A549 (cell line): Measurements from ENCODE around the gene TNIP2. TPM values are rescaled to one million over a fixed set of nuclear protein-coding genes. Genes with fewer than 3 reads are reported as not detected.

Experiments used
- ATAC-seq, 2 experiments: fragments of 200-7000 bp in 1 of 2; fragments of >200 bp in 1 of 2; cut with Nextera tagmentation in 1 of 2; cut with Tn5 transposase in 1 of 2; 3 replicates each; pipeline versions ENCODE4 v1.8.0 to v1.9.1; 2018 to 2020; ENCODE audit warnings: mild to moderate bottlenecking in 1 of 2, moderate library complexity in 1 of 2
- CTCF ChIA-PET: fragments of 300-600 bp; sonication (Branson Sonifier 250); formaldehyde crosslinking; extraction: SDS; loops from one replicate; lab custom pipeline; 2021; ENCODE audit warnings: antibody characterized with exemption, inconsistent platforms; lab: Yijun Ruan, JAX
- POLR2A ChIA-PET: fragments of 350-600 bp; formaldehyde crosslinking; extraction: SDS; loops from one replicate; lab custom pipeline; 2021; ENCODE audit warnings: antibody characterized with exemption, inconsistent platforms; lab: Yijun Ruan, JAX
- DNase-seq, 2 experiments: peaks; one replicate each; pipeline versions ENCODE4 v3.0.0 to v3.0.0-alpha.2; 2011 to 2016; ENCODE audit warnings: low read depth in 1 of 2, low spot score in 1 of 2
- FAIRE-seq: peaks from 2 replicates; lab custom pipeline; 2011; peaks lifted over from hg19 to GRCh38; lab: Jason Lieb, UNC
- H3K27ac ChIP-seq, 2 experiments: fragments of >200 bp; sonication (Bioruptor Twin); formaldehyde crosslinking; 3 replicates each; pipeline ENCODE4 v1.5.1; 2016 to 2017
- H3K4me1 ChIP-seq: fragments of >200 bp; sonication (Bioruptor Twin); formaldehyde crosslinking; 3 replicates; pipeline ENCODE4 v1.6.1; 2016
- H3K4me2 ChIP-seq: fragments of >200 bp; sonication (Bioruptor Twin); formaldehyde crosslinking; 3 replicates; pipeline ENCODE4 v1.6.1; 2016
- H3K4me3 ChIP-seq: fragments of >200 bp; sonication (Bioruptor Twin); formaldehyde crosslinking; 3 replicates; pipeline ENCODE4 v1.5.1; 2016
- H3K9me3 ChIP-seq: fragments of >200 bp; sonication (Bioruptor Twin); formaldehyde crosslinking; 3 replicates; pipeline ENCODE4 v1.6.1; 2016
- BCL3 ChIP-seq: fragments of >200 bp; sonication (Bioruptor Twin); formaldehyde crosslinking; IDR thresholded peaks from 3 replicates; pipeline ENCODE4 v1.6.1; 2016
- CBX2 ChIP-seq: fragments of 200-600 bp; sonication (generic); IDR thresholded peaks from 2 replicates; pipeline ENCODE4 v1.6.1; 2016; ENCODE audit warnings: low read depth, mild to moderate bottlenecking, borderline replicate concordance
- CBX8 ChIP-seq: fragments of 200-600 bp; sonication (generic); IDR thresholded peaks from 2 replicates; pipeline ENCODE4 v1.6.1; 2016
- CEBPB ChIP-seq, 2 experiments: fragments of >200 bp in 1 of 2; sonication (Bioruptor Twin) in 1 of 2; formaldehyde crosslinking in 1 of 2; IDR thresholded peaks; 2 replicates each; pipeline ENCODE4 v1.6.1; 2012 to 2016
- CHD4 ChIP-seq: fragments of 200-600 bp; sonication (generic); IDR thresholded peaks from 2 replicates; pipeline ENCODE4 v1.6.1; 2016; ENCODE audit warnings: antibody characterized with exemption, mild to moderate bottlenecking, borderline replicate concordance
- EHF ChIP-seq: fragments of 250-450 bp; sonication (Bioruptor Pico); IDR thresholded peaks from 2 replicates; pipeline ENCODE4 v1.5.0; 2020; ENCODE audit warnings: mild to moderate bottlenecking
- EHMT2 ChIP-seq: fragments of 200-600 bp; sonication (generic); IDR thresholded peaks from 2 replicates; pipeline ENCODE4 v1.6.1; 2016; ENCODE audit warnings: antibody characterized with exemption, low read depth, mild to moderate bottlenecking, moderate library complexity
- GATA3 ChIP-seq: IDR thresholded peaks from 2 replicates; pipeline ENCODE4 v1.6.1; 2012; ENCODE audit warnings: borderline replicate concordance
- KDM5A ChIP-seq: fragments of 200-600 bp; sonication (generic); IDR thresholded peaks from 2 replicates; pipeline ENCODE4 v1.6.1; 2016; ENCODE audit warnings: antibody characterized with exemption, mild to moderate bottlenecking
- MAFK ChIP-seq: fragments of 450-650 bp; IDR thresholded peaks from 2 replicates; pipeline ENCODE4 v1.6.1; 2014; ENCODE audit not compliant: partially characterized antibody
- MAZ ChIP-seq: fragments of 150-350 bp; IDR thresholded peaks from 2 replicates; pipeline ENCODE4 v1.6.1; 2014; ENCODE audit warnings: antibody characterized with exemption, low read depth, low read length, borderline replicate concordance
- NR3C1 ChIP-seq: fragments of >200 bp; sonication (Bioruptor Twin); formaldehyde crosslinking; IDR thresholded peaks from 3 replicates; pipeline ENCODE4 v1.6.1; 2017
- POLR2AphosphoS2 ChIP-seq: conservative IDR thresholded peaks from 2 replicates; pipeline ENCODE4 v1.6.1; 2012; ENCODE audit warnings: low read length, improper control_type of control experiment, inconsistent platforms
- RAD21 ChIP-seq, 2 experiments: fragments of >200 bp in 1 of 2; sonication (Bioruptor Twin) in 1 of 2; formaldehyde crosslinking in 1 of 2; IDR thresholded peaks in 1 of 2; conservative IDR thresholded peaks in 1 of 2; 2 replicates in 1 of 2; 3 replicates in 1 of 2; pipeline ENCODE4 v1.6.1; 2012 to 2018; ENCODE audit warnings: inconsistent platforms in 1 of 2
- RARB ChIP-seq: fragments of 250-450 bp; sonication (Bioruptor Pico); IDR thresholded peaks from 2 replicates; pipeline ENCODE4 v1.8.0; 2021; ENCODE audit warnings: mild to moderate bottlenecking, moderate library complexity
- RCOR1 ChIP-seq: fragments of 150-350 bp; IDR thresholded peaks from 2 replicates; pipeline ENCODE4 v1.6.1; 2014; ENCODE audit warnings: antibody characterized with exemption, low read length, low read depth
- RFX5 ChIP-seq: fragments of 450-650 bp; IDR thresholded peaks from 2 replicates; pipeline ENCODE4 v1.7.1; 2014; ENCODE audit warnings: antibody characterized with exemption, mild to moderate bottlenecking, moderate library complexity
- RNF2 ChIP-seq: fragments of 200-600 bp; sonication (generic); IDR thresholded peaks from 2 replicates; pipeline ENCODE4 v1.6.1; 2016; ENCODE audit warnings: low read depth, mild to moderate bottlenecking, antibody characterized with exemption, moderate library complexity, borderline replicate concordance
- TP53 ChIP-seq: fragments of 250-450 bp; sonication (Bioruptor Pico); IDR thresholded peaks from 2 replicates; pipeline ENCODE4 v1.5.0; 2021; ENCODE audit warnings: mild to moderate bottlenecking, moderate library complexity
- ZC3H11A ChIP-seq: fragments of 450-650 bp; IDR thresholded peaks from 2 replicates; pipeline ENCODE4 v1.6.1; 2014; ENCODE audit warnings: antibody characterized with exemption, mild to moderate bottlenecking
- ZFP36 ChIP-seq: fragments of 450-650 bp; IDR thresholded peaks from 2 replicates; pipeline ENCODE4 v1.6.1; 2014; ENCODE audit warnings: borderline replicate concordance; ENCODE audit not compliant: partially characterized antibody
- ZNF302 ChIP-seq: fragments of 250-450 bp; sonication (Bioruptor Pico); IDR thresholded peaks from 2 replicates; pipeline ENCODE4 v1.9.0; 2021; ENCODE audit warnings: inconsistent platforms, mild to moderate bottlenecking, moderate library complexity
- ZSCAN20 ChIP-seq: fragments of 250-450 bp; sonication (Bioruptor Pico); IDR thresholded peaks from 2 replicates; pipeline ENCODE4 v1.8.0; 2022; ENCODE audit warnings: mild to moderate bottlenecking, moderate library complexity
- WGBS: methylation state at CpG from one replicate; pipeline ENCODE4 v1.1.6; 2017; ENCODE audit errors: missing lambda C conversion rate; 5-methylcytosine and 5-hydroxymethylcytosine counted together
- polyA plus RNA-seq, 4 experiments: library from polyadenylated mRNA; depleted of rRNA in 3 of 4; stranded (reverse); fragments of >200 nt; fragmentation: RNase III in 1 of 4; extraction: RNeasy Plus Mini Kit Qiagen cat#74134 plus additional on column Dnase treatment in 1 of 4; gene quantifications; 2 replicates in 3 of 4; 3 replicates in 1 of 4; pipeline ENCODE4 v1.2.3, GENCODE V29; 2011 to 2017
- TF ChIP-seq, protein P1 (sequence below): fragments of 150-350 bp; IDR thresholded peaks from 2 replicates; pipeline ENCODE4 v1.6.1; 2014; ENCODE audit warnings: low read depth, mild to moderate bottlenecking, low read length
- TF ChIP-seq, protein P2 (sequence below): IDR thresholded peaks from 2 replicates; pipeline ENCODE4 v1.6.1; 2012
- TF ChIP-seq, protein P3 (sequence below): fragments of 450-650 bp; IDR thresholded peaks from 2 replicates; pipeline ENCODE4 v1.6.1; 2014; ENCODE audit warnings: antibody characterized with exemption

TNIP2 gene
- polyA plus RNA-seq, 2 of the 4 experiments (the other 2 are of a cell fraction) = 20.0 to 27.9 TPM

- WGBS = 84% methylated on average over 5 of the region's 5 CpGs
- CTCF ChIA-PET = no interaction called here
Observed at GRCh38 chr4:2745516-2745915, 10.6 kb downstream of the TNIP2 start.

DNA sequence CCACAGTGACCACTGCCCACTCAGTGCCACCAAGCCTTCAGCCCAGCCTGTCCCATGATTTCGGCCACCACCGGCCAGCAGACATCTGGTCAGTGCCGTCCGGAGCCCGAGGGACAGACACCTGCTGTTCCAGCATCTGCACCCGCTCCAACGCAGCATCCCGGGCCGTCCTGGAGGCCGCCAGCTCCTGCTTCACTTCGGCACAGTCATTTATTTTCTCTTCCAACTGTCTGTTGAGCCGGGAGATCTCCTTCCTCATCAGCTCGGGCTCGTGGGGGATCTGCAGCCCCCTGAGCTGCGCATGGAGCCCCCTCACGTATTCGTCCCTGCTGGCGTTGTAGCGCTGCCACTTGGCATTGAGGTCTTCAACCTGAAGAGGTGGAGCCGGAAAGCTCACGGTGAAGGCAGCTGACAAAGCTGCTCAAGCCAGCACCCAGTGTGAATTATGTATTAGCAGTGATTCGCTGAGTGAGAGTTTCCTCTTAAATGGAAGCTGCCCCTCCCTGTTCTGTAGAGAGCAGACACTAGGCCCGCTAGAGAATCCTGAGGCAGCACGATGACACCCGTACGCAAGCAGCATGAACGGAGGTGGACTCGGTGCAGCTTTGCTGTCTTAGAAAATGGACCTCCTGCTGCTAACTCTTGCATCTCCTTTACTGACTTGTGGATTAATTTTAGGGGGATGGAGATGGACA lies 11.4 kb downstream of the TNIP2 start:
- no peak overlapping the region for H3K4me2 ChIP-seq
- ChIA-PET CTCF (no interaction called here), POLR2A (no interaction called here)
- 96% methylated on average over 18 of the region's 28 CpGs for WGBS
- H3K27ac ChIP-seq = no peak overlapping the region
- FAIRE-seq (no peak), ATAC-seq (no peak), DNase-seq (no peak)
- H3K9me3 ChIP-seq = no peaks in the 10 kb centered on the region
- H3K4me1 ChIP-seq = peaks cover 20% of the 10 kb centered on the region
- no peak overlapping the region for H3K4me3 ChIP-seq
- TF ChIP-seq CBX2 (no peak), EHMT2 (no peak), RCOR1 (no peak), RARB (CRISPR knock-in tag) (no peak), MAZ (no peak), EHF (CRISPR knock-in tag) (no peak), ZC3H11A (no peak), MAFK (no peak), NR3C1 (no peak), ZNF302 (CRISPR knock-in tag) (no peak), RAD21 (conservative IDR thresholded peaks at IDR 0.05 in 1 of 2, IDR thresholded peaks at IDR 0.05 in 1 of 2) (no peak)

More at GRCh38 chr4:2745516-2745915, 10.6 kb downstream of the TNIP2 start:
- Histone ChIP-seq H3K9me3 (no peaks in the 10 kb centered on the region), H3K27ac (peak overlapping the region in 1 of 2 experiments; percentile 57; a peak in 3 of 6 replicates), H3K4me2 (no peak overlapping the region), H3K4me3 (no peak overlapping the region), H3K4me1 (peaks cover 20% of the 10 kb centered on the region)
- DNase-seq (no peak), ATAC-seq (no peak), FAIRE-seq (no peak)
- TF ChIP-seq ZSCAN20 (CRISPR knock-in tag) (no peak), CBX8 (no peak), CHD4 (no peak), CEBPB (IDR thresholded peaks at IDR 0.05) (no peak), EHF (CRISPR knock-in tag) (no peak), RNF2 (no peak), ZFP36 (no peak), KDM5A (no peak), BCL3 (no peak), MAFK (no peak), RFX5 (no peak), TP53 (CRISPR knock-in tag) (no peak), GATA3 (no peak), RCOR1 (no peak), NR3C1 (no peak), RAD21 (conservative IDR thresholded peaks at IDR 0.05 in 1 of 2, IDR thresholded peaks at IDR 0.05 in 1 of 2) (no peak), POLR2AphosphoS2 (no peak)
- TF ChIP-seq, protein P1, sequence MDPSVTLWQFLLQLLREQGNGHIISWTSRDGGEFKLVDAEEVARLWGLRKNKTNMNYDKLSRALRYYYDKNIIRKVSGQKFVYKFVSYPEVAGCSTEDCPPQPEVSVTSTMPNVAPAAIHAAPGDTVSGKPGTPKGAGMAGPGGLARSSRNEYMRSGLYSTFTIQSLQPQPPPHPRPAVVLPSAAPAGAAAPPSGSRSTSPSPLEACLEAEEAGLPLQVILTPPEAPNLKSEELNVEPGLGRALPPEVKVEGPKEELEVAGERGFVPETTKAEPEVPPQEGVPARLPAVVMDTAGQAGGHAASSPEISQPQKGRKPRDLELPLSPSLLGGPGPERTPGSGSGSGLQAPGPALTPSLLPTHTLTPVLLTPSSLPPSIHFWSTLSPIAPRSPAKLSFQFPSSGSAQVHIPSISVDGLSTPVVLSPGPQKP = no peak
- TF ChIP-seq, protein P2, sequence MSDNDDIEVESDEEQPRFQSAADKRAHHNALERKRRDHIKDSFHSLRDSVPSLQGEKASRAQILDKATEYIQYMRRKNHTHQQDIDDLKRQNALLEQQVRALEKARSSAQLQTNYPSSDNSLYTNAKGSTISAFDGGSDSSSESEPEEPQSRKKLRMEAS = no peak
- TF ChIP-seq, protein P3, sequence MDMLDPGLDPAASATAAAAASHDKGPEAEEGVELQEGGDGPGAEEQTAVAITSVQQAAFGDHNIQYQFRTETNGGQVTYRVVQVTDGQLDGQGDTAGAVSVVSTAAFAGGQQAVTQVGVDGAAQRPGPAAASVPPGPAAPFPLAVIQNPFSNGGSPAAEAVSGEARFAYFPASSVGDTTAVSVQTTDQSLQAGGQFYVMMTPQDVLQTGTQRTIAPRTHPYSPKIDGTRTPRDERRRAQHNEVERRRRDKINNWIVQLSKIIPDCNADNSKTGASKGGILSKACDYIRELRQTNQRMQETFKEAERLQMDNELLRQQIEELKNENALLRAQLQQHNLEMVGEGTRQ = no peak
- POLR2A ChIA-PET = no interaction called here
